Progenitor cell of endocrine pancreas (in vitro differentiated cells): ENCODE data around the gene DDX41. TPM values are rescaled to one million over a fixed set of nuclear protein-coding genes. Genes with fewer than 3 reads are reported as not detected.

ENCODE experiments used
- DNase-seq: peaks from one replicate; pipeline ENCODE4 v3.0.0; 2021; ENCODE audit warnings: low spot score; ENCODE audit not compliant: unreplicated experiment
- H3K27ac Mint-ChIP-seq: 2 replicates; pipeline ENCODE4 v1.8.0; 2021; ENCODE audit warnings: mild to moderate bottlenecking, moderate library complexity, mixed read lengths
- H3K27me3 Mint-ChIP-seq: 2 replicates; pipeline ENCODE4 v1.8.0; 2021; ENCODE audit warnings: mixed read lengths
- H3K36me3 Mint-ChIP-seq: 2 replicates; pipeline ENCODE4 v1.8.0; 2022; ENCODE audit warnings: mixed read lengths; ENCODE audit not compliant: insufficient read depth
- H3K4me1 Mint-ChIP-seq: 2 replicates; pipeline ENCODE4 v1.8.0; 2021; ENCODE audit warnings: low read depth, mixed read lengths
- H3K4me3 Mint-ChIP-seq: 2 replicates; pipeline ENCODE4 v1.8.0; 2021; ENCODE audit warnings: low read depth, mild to moderate bottlenecking, moderate library complexity, mixed read lengths
- H3K9me3 Mint-ChIP-seq: 2 replicates; pipeline ENCODE4 v1.8.0; 2021; ENCODE audit warnings: low read depth, mixed read lengths
- CTCF ChIP-seq: fragments of 200-600 bp; sonication (generic); IDR thresholded peaks from one replicate; pipeline ENCODE4 v1.5.0; 2021; ENCODE audit warnings: antibody characterized with exemption, mild to moderate bottlenecking; ENCODE audit not compliant: unreplicated experiment
- total RNA-seq: library from RNA; stranded (reverse); gene quantifications from 2 replicates; pipeline ENCODE4 v1.2.1, GENCODE V29; 2021

DDX41 gene
- total RNA-seq, 1 donor from 2014 or later, result 93.1 TPM

GRCh38 chr5:177484902-177485549 is 31.7 kb downstream of the DDX41 start:
- Mint-ChIP-seq H3K36me3 (peaks cover 16% of the 10 kb centered on the region), H3K27me3 (no peaks in the 10 kb centered on the region), H3K9me3 (no peaks in the 10 kb centered on the region), H3K4me3 (no peak overlapping the region), H3K4me1 (no peaks in the 10 kb centered on the region), H3K27ac (peak overlapping the region; percentile 6)
- DNase-seq, result no peak
- no peak for TF ChIP-seq CTCF

GRCh38 chr5:177483994-177484901 is 32.5 kb downstream of the DDX41 start:
- Mint-ChIP-seq H3K27me3 (no peaks in the 10 kb centered on the region), H3K9me3 (no peaks in the 10 kb centered on the region), H3K36me3 (peaks cover 14% of the 10 kb centered on the region), H3K27ac (peak overlapping the region; percentile 6), H3K4me1 (no peaks in the 10 kb centered on the region), H3K4me3 (no peak overlapping the region)
- no peak for DNase-seq
- no peak for TF ChIP-seq CTCF

- no peak for DNase-seq
- H3K4me1 Mint-ChIP-seq, result no peaks in the 10 kb centered on the region
- H3K9me3 Mint-ChIP-seq, result no peaks in the 10 kb centered on the region
- H3K27me3 Mint-ChIP-seq, result no peaks in the 10 kb centered on the region
- H3K4me3 Mint-ChIP-seq, result no peak overlapping the region
- TF ChIP-seq CTCF, result no peak
- H3K27ac Mint-ChIP-seq, result no peak overlapping the region
- H3K36me3 Mint-ChIP-seq, result peaks cover 10% of the 10 kb centered on the region
Measured at GRCh38 chr5:177483042-177483441, 33.7 kb downstream of the DDX41 start.

GRCh38 chr5:177482359-177482795 is 34.4 kb downstream of the DDX41 start:
- Mint-ChIP-seq H3K36me3 (peaks cover 9% of the 10 kb centered on the region), H3K4me1 (no peaks in the 10 kb centered on the region), H3K9me3 (no peaks in the 10 kb centered on the region), H3K4me3 (no peak overlapping the region), H3K27ac (no peak overlapping the region), H3K27me3 (no peaks in the 10 kb centered on the region)
- DNase-seq, result no peak
- TF ChIP-seq CTCF, result no peak

GRCh38 chr5:177479774-177480173 is 37.0 kb downstream of the DDX41 start:
- TF ChIP-seq CTCF, result no peak
- Mint-ChIP-seq H3K27ac (peak overlapping the region; percentile 81), H3K9me3 (no peaks in the 10 kb centered on the region), H3K36me3 (peaks cover 3% of the 10 kb centered on the region), H3K4me3 (no peak overlapping the region), H3K27me3 (peaks cover 5% of the 10 kb centered on the region), H3K4me1 (no peaks in the 10 kb centered on the region)
- DNase-seq, result no peak
